HG03135 (cell line): ENCODE results near the gene NTM.
"Not testable (repeated sequence)": the region's sequence is repeated elsewhere in the genome, so short reads cannot be mapped to it uniquely, and the experiment has no call there.

Source experiments
- ATAC-seq: cut with Tn5 transposase; IDR thresholded peaks from one replicate; pipeline ENCODE4 v1.9.1; 2021; ENCODE audit warnings: mild to moderate bottlenecking, moderate library complexity; ENCODE audit not compliant: unreplicated experiment

The NTM gene

GRCh38 chr11:131370090-131370751 lies at the start of gene NTM:
Gene NTM, plus strand, starts transcription at chr11:131370615.
- ATAC-seq = no peak

GRCh38 chr11:131324921-131325570 lies 45.4 kb upstream of the NTM start:
- no peak for ATAC-seq

- no peak for ATAC-seq
These were observed 43.6 kb upstream of the NTM start for GRCh38 chr11:131326829-131327228.

- no peak for ATAC-seq
These were observed 43.0 kb upstream of the NTM start for GRCh38 chr11:131327421-131327820.

GRCh38 chr11:131328843-131329242 lies 41.6 kb upstream of the NTM start:
- no peak for ATAC-seq

GRCh38 chr11:131331010-131331409 lies 39.4 kb upstream of the NTM start:
- ATAC-seq = no peak

GRCh38 chr11:131331546-131331945 lies 38.9 kb upstream of the NTM start:
- ATAC-seq = no peak

- ATAC-seq = no peak
These were observed 35.8 kb upstream of the NTM start for GRCh38 chr11:131334601-131335000.

- ATAC-seq = not testable (repeated sequence)
These were observed 28.5 kb upstream of the NTM start for GRCh38 chr11:131341900-131342299.

- ATAC-seq = not testable (repeated sequence)
These were observed 28.0 kb upstream of the NTM start for GRCh38 chr11:131342442-131342841.

GRCh38 chr11:131345406-131345805 lies 25.0 kb upstream of the NTM start:
- no peak for ATAC-seq

GRCh38 chr11:131349368-131350086 lies 20.9 kb upstream of the NTM start:
- ATAC-seq = no peak

- ATAC-seq = no peak
These were observed 19.5 kb upstream of the NTM start for GRCh38 chr11:131350872-131351271.

- ATAC-seq = no peak
These were observed 18.6 kb upstream of the NTM start for GRCh38 chr11:131351848-131352247.

- no peak for ATAC-seq
These were observed 16.6 kb upstream of the NTM start for GRCh38 chr11:131353766-131354165.

GRCh38 chr11:131354251-131354701 lies 16.1 kb upstream of the NTM start:
- no peak for ATAC-seq

- no peak for ATAC-seq
These were observed 14.2 kb upstream of the NTM start for GRCh38 chr11:131356206-131356605.

- no peak for ATAC-seq
These were observed 5.0 kb upstream of the NTM start for GRCh38 chr11:131365329-131365930.

- no peak for ATAC-seq
These were observed 731 bp downstream of the NTM start for GRCh38 chr11:131370901-131371790.

GRCh38 chr11:131371791-131372104 lies 1.3 kb downstream of the NTM start:
- ATAC-seq = no peak
